Activated naive CD8-positive, alpha-beta T cell treated with anti-CD3 and anti-CD28 coated beads, Interleukin-2, amount 10 ng/mL, durations not matched to agents 7 days and 5 days (primary cell): Measurements from ENCODE around the gene CLCN3. TPM values are rescaled to one million over a fixed set of nuclear protein-coding genes. Genes with fewer than 3 reads are reported as not detected.
"Not testable (repeated sequence)": the region's sequence is repeated elsewhere in the genome, so short reads cannot be mapped to it uniquely, and the experiment has no call there.

Experiments used
- ATAC-seq: fragments of 150-1000 bp; cut with Tn5 transposase; one replicate; pipeline ENCODE4 v1.10.0; 2021; ENCODE audit warnings: low read depth, moderate library complexity
- POLR2A ChIA-PET: fragments of 350-600 bp; sonication (Branson Sonifier 250); formaldehyde crosslinking; loops from one replicate; lab custom pipeline; 2021; ENCODE audit warnings: antibody characterized with exemption; lab: Charles Lee
- DNase-seq: peaks from one replicate; pipeline ENCODE4 v3.0.0; 2021
- H3K27ac Mint-ChIP-seq: one replicate; pipeline ENCODE4 v1.8.0; 2022; ENCODE audit warnings: mild to moderate bottlenecking, mixed read lengths
- H3K27me3 Mint-ChIP-seq: one replicate; pipeline ENCODE4 v1.8.0; 2022; ENCODE audit warnings: mild to moderate bottlenecking, moderate library complexity, mixed read lengths
- H3K36me3 Mint-ChIP-seq: one replicate; pipeline ENCODE4 v1.8.0; 2021; ENCODE audit warnings: mild to moderate bottlenecking, mixed read lengths
- H3K4me1 Mint-ChIP-seq: one replicate; pipeline ENCODE4 v1.8.0; 2021; ENCODE audit warnings: mixed read lengths
- H3K4me3 Mint-ChIP-seq: one replicate; pipeline ENCODE4 v1.8.0; 2022; ENCODE audit warnings: mild to moderate bottlenecking, moderate library complexity, mixed read lengths
- H3K9me3 Mint-ChIP-seq: one replicate; pipeline ENCODE4 v1.8.0; 2021; ENCODE audit warnings: mixed read lengths
- total RNA-seq, 2 experiments: library from RNA; stranded (reverse); gene quantifications; one replicate each; pipeline ENCODE4 v1.2.3, GENCODE V29; 2021

CLCN3 gene
- total RNA-seq, 2 experiments from 2014 or later, result 26.3 to 28.5 TPM

GRCh38 chr4:169757575-169758184, 137.3 kb downstream of the CLCN3 start, which contains the start of gene HPF1:
Gene HPF1 (minus strand): TSS chr4:169757944. CDS start chr4:169757877, 67 bp downstream.
- H3K27ac Mint-ChIP-seq, result peak within 1 kb of the TSS; percentile 42
- POLR2A ChIA-PET, result interaction anchor here (1.1 kb wide), 1 partner anchor 138 kb away, joined by 4 read pairs; the partner anchor contains the start of gene CLCN3
- H3K36me3 Mint-ChIP-seq, result no peaks in the 10 kb centered on the region
- peaks cover 22% of the 10 kb centered on the region for H3K4me1 Mint-ChIP-seq
- ATAC-seq (peak; percentile 93), DNase-seq (peak; percentile 95)
- peak within 1 kb of the TSS; percentile 86 for H3K4me3 Mint-ChIP-seq
- no peaks in the 10 kb centered on the region for H3K9me3 Mint-ChIP-seq
- peaks cover 13% of the 10 kb centered on the region for H3K27me3 Mint-ChIP-seq

GRCh38 chr4:169758401-169758962, 138.1 kb downstream of the CLCN3 start:
- H3K27ac Mint-ChIP-seq, result no peak overlapping the region

GRCh38 chr4:169761846-169762245, 141.5 kb downstream of the CLCN3 start:
- no peaks in the 10 kb centered on the region for H3K36me3 Mint-ChIP-seq
- H3K27me3 Mint-ChIP-seq, result peaks cover 15% of the 10 kb centered on the region
- POLR2A ChIA-PET, result no interaction called here
- no peak for ATAC-seq
- no peak for DNase-seq
- H3K4me1 Mint-ChIP-seq, result peaks cover 7% of the 10 kb centered on the region
- no peaks in the 10 kb centered on the region for H3K9me3 Mint-ChIP-seq
- no peak overlapping the region for H3K27ac Mint-ChIP-seq
- no peak overlapping the region for H3K4me3 Mint-ChIP-seq

More at GRCh38 chr4:169758401-169758962, 138.1 kb downstream of the CLCN3 start:
- Mint-ChIP-seq H3K27me3 (peaks cover 13% of the 10 kb centered on the region), H3K4me3 (peak overlapping the region; percentile 86), H3K36me3 (no peaks in the 10 kb centered on the region), H3K4me1 (peaks cover 22% of the 10 kb centered on the region), H3K9me3 (no peaks in the 10 kb centered on the region)
- POLR2A ChIA-PET, result no interaction called here
- DNase-seq (no peak), ATAC-seq (no peak)

GRCh38 chr4:169765835-169766234, 145.5 kb downstream of the CLCN3 start:
- ATAC-seq, result no peak

GRCh38 chr4:169766741-169767140, 146.4 kb downstream of the CLCN3 start:
- no peak overlapping the region for H3K27ac Mint-ChIP-seq
- DNase-seq, result no peak
- no peaks in the 10 kb centered on the region for H3K9me3 Mint-ChIP-seq
- H3K4me3 Mint-ChIP-seq, result no peak overlapping the region
- ATAC-seq, result no peak
- H3K4me1 Mint-ChIP-seq, result peaks cover 5% of the 10 kb centered on the region
- H3K36me3 Mint-ChIP-seq, result no peaks in the 10 kb centered on the region
- peaks cover 16% of the 10 kb centered on the region for H3K27me3 Mint-ChIP-seq
- POLR2A ChIA-PET, result no interaction called here

More at GRCh38 chr4:169765835-169766234, 145.5 kb downstream of the CLCN3 start:
- no peak overlapping the region for H3K27ac Mint-ChIP-seq
- H3K4me3 Mint-ChIP-seq, result no peak overlapping the region
- no peaks in the 10 kb centered on the region for H3K9me3 Mint-ChIP-seq
- peaks cover 16% of the 10 kb centered on the region for H3K27me3 Mint-ChIP-seq
- POLR2A ChIA-PET, result interaction anchor here (0.6 kb wide), 1 partner anchor 61 kb away, joined by 6 read pairs; no protein-coding TSS in a partner anchor
- peaks cover 3% of the 10 kb centered on the region for H3K4me1 Mint-ChIP-seq
- H3K36me3 Mint-ChIP-seq, result no peaks in the 10 kb centered on the region
- DNase-seq, result no peak

- no peak overlapping the region for H3K4me3 Mint-ChIP-seq
- DNase-seq (no peak), ATAC-seq (no peak)
- peaks cover 2% of the 10 kb centered on the region for H3K4me1 Mint-ChIP-seq
- peaks cover 14% of the 10 kb centered on the region for H3K27me3 Mint-ChIP-seq
- H3K36me3 Mint-ChIP-seq, result no peaks in the 10 kb centered on the region
- POLR2A ChIA-PET, result no interaction called here
- no peak overlapping the region for H3K27ac Mint-ChIP-seq
- no peaks in the 10 kb centered on the region for H3K9me3 Mint-ChIP-seq
These were observed 148.0 kb downstream of the CLCN3 start for GRCh38 chr4:169768385-169768784.

- ATAC-seq (no peak), DNase-seq (no peak)
- H3K36me3 Mint-ChIP-seq, result no peaks in the 10 kb centered on the region
- no peak overlapping the region for H3K27ac Mint-ChIP-seq
- H3K4me3 Mint-ChIP-seq, result no peak overlapping the region
- POLR2A ChIA-PET, result no interaction called here
- peaks cover 22% of the 10 kb centered on the region for H3K27me3 Mint-ChIP-seq
- H3K4me1 Mint-ChIP-seq, result peaks cover 4% of the 10 kb centered on the region
- no peaks in the 10 kb centered on the region for H3K9me3 Mint-ChIP-seq
These were observed 150.0 kb downstream of the CLCN3 start for GRCh38 chr4:169770416-169770815.

- not testable (repeated sequence) for H3K4me3 Mint-ChIP-seq
These were observed 151.2 kb downstream of the CLCN3 start for GRCh38 chr4:169771556-169772080.

More at GRCh38 chr4:169771556-169772080, 151.2 kb downstream of the CLCN3 start:
- H3K9me3 Mint-ChIP-seq, DNase-seq, H3K36me3 Mint-ChIP-seq, H3K4me1 Mint-ChIP-seq, ATAC-seq, POLR2A ChIA-PET, H3K27ac Mint-ChIP-seq: not testable (repeated sequence)
- H3K27me3 Mint-ChIP-seq, result peaks cover 30% of the 10 kb centered on the region

Other genes with a start within 250 kb of the CLCN3 start
- gene NEK1, start 8.0 kb upstream of the CLCN3 start, total RNA-seq, result 10 to 100 TPM; 15.4 to 16.9 TPM
- gene HPF1, start 137.4 kb downstream of the CLCN3 start, total RNA-seq, result 10 to 100 TPM; 15.6 to 16.5 TPM